Measurements from ENCODE around the gene RHOD. TPM values are rescaled to one million over a fixed set of nuclear protein-coding genes. Genes with fewer than 3 reads are reported as not detected.

The RHOD gene
- total RNA-seq, 2 donors from 2014 or later: 0.68 to 0.89 TPM

DNA sequence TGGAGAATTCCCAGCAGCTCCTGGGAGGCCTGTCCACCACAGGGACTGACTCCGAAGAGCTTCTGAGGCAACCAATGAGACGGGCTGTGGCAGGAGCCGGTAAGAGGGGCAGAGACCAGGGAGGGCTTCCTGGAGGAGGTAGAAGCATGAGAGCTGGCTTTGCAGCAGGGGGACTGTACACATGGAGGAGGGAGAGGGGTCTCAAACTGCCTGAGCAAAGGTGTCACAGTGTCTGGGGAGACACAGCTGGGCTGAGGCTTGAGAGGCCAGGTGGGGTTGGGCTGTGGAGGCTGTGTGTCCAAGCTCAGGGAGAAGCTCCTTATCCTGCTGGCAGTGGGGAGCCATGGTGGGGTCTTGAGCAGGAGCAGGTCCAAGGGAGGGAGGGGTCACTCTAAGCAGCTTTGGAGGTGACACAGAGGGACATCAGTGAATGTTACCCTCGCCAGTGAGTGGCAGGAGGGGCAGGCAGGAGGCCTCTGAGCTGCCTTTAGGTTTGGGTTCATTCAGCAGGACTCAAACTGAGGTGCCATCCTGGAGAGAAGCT, 4.6 kb upstream of the RHOD start:
- no peaks in the 10 kb centered on the region for H3K36me3 Mint-ChIP-seq
- H3K27ac Mint-ChIP-seq: peak overlapping the region in 1 of 2 donors; percentile 41
- DNase-seq (ENCODE audit: low spot score in 2 of 2) (no peak), ATAC-seq (no peak)
- H3K9me3 Mint-ChIP-seq: no peaks in the 10 kb centered on the region

GRCh38 chr11:67052891-67053290, 3.8 kb upstream of the RHOD start:
- DNase-seq (ENCODE audit: low spot score in 2 of 2) (no peak), ATAC-seq (no peak)
- no peaks in the 10 kb centered on the region for H3K36me3 Mint-ChIP-seq
- H3K9me3 Mint-ChIP-seq: no peaks in the 10 kb centered on the region
- H3K27ac Mint-ChIP-seq: no peak overlapping the region

- H3K9me3 Mint-ChIP-seq: no peaks in the 10 kb centered on the region
- ATAC-seq: peak; percentile 64 to 79
- DNase-seq (ENCODE audit: low spot score in 2 of 2): peak in 1 of 2 donors; percentile 61
- no peak overlapping the region for H3K27ac Mint-ChIP-seq
- no peaks in the 10 kb centered on the region for H3K36me3 Mint-ChIP-seq
Observed at GRCh38 chr11:67053896-67054329, 2.7 kb upstream of the RHOD start.

- H3K27ac Mint-ChIP-seq: no peak overlapping the region
- H3K36me3 Mint-ChIP-seq: no peaks in the 10 kb centered on the region
- no peak for DNase-seq (ENCODE audit: low spot score in 2 of 2)
- peak; percentile 11 to 25 for ATAC-seq
- no peaks in the 10 kb centered on the region for H3K9me3 Mint-ChIP-seq
Observed at GRCh38 chr11:67054346-67054835, 2.3 kb upstream of the RHOD start.

DNA sequence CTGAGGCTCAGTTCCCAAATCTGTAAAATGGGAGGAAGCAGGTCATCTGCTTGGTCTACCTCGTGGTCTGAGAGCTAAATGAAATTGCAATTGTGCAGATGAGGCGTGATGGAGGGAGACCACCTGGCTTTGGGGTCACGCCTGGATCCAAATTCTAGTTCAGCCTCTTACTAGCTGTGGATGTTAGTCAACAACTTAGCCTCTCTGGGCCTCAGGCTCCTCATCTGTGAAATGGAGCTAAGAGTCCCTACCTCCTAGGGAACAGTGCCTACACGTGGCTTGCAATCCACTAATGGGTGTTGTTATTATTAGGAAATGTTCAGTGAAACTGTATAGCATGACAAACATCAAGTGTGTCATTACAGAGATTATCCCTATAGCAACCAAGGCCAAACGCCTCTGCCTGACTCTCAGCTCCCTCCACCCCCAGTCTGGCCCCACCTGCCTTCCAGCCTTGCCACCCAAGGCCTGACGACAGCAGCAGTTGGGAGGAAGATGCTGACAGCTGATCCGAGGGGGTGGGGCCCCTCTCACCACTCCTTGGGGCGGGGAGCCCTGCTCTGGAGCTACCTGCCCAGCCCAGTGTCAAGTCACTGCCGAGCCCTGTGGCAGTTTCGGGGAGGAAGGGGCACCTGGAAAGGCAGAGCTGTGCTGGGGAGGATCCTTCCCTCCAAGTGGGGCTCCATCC, 1.7 kb upstream of the RHOD start:
- DNase-seq (ENCODE audit: low spot score in 2 of 2) (no peak), ATAC-seq (peak; percentile 15 to 45)
- Mint-ChIP-seq H3K9me3 (no peaks in the 10 kb centered on the region), H3K27ac (no peak overlapping the region), H3K36me3 (no peaks in the 10 kb centered on the region)

GRCh38 chr11:67055812-67056211, 835 bp upstream of the RHOD start:
- no peak for DNase-seq (ENCODE audit: low spot score in 2 of 2)
- Mint-ChIP-seq H3K27ac (peak overlapping the region in 1 of 2 donors; percentile 50), H3K9me3 (no peaks in the 10 kb centered on the region), H3K36me3 (no peaks in the 10 kb centered on the region)
- no peak for ATAC-seq

- no peak for ATAC-seq
- no peaks in the 10 kb centered on the region for H3K9me3 Mint-ChIP-seq
Observed at GRCh38 chr11:67057205-67057672, 592 bp downstream of the RHOD start.

GRCh38 chr11:67058506-67058905, 1.9 kb downstream of the RHOD start:
- ATAC-seq (no peak), DNase-seq (ENCODE audit: low spot score in 2 of 2) (no peak)
- Mint-ChIP-seq H3K27ac (no peak overlapping the region), H3K36me3 (no peaks in the 10 kb centered on the region), H3K9me3 (no peaks in the 10 kb centered on the region)

More at GRCh38 chr11:67057205-67057672, 592 bp downstream of the RHOD start:
- Mint-ChIP-seq H3K27ac (no peak overlapping the region), H3K36me3 (no peaks in the 10 kb centered on the region)
- no peak for DNase-seq (ENCODE audit: low spot score in 2 of 2)

DNA sequence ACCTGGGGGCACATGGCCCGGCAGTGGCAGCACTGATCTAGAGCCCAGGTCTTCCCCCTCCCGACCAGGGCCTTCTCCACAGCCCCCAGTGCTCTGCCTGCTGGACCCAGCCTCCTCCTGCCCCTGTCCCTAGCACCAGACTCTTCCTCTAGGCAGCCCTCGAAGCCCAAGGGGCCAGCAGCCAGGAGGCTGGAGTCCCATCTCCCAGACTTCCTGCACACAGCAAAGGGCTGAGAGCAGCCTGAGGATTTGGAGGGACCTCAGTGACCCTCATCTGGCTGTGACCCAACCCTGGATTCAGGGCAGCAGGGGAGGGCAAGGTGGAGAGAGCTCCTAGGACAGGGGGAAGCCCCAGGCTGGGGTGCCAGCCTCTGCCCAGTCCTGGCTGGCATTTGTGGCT, 3.0 kb downstream of the RHOD start:
- Mint-ChIP-seq H3K36me3 (no peaks in the 10 kb centered on the region), H3K27ac (no peak overlapping the region), H3K9me3 (no peaks in the 10 kb centered on the region)
- ATAC-seq (no peak), DNase-seq (ENCODE audit: low spot score in 2 of 2) (no peak)

- Mint-ChIP-seq H3K36me3 (no peaks in the 10 kb centered on the region), H3K9me3 (no peaks in the 10 kb centered on the region), H3K27ac (no peak overlapping the region)
- DNase-seq (ENCODE audit: low spot score in 2 of 2): no peak
- ATAC-seq: no peak
Observed at GRCh38 chr11:67060111-67060522, 3.5 kb downstream of the RHOD start.

DNA sequence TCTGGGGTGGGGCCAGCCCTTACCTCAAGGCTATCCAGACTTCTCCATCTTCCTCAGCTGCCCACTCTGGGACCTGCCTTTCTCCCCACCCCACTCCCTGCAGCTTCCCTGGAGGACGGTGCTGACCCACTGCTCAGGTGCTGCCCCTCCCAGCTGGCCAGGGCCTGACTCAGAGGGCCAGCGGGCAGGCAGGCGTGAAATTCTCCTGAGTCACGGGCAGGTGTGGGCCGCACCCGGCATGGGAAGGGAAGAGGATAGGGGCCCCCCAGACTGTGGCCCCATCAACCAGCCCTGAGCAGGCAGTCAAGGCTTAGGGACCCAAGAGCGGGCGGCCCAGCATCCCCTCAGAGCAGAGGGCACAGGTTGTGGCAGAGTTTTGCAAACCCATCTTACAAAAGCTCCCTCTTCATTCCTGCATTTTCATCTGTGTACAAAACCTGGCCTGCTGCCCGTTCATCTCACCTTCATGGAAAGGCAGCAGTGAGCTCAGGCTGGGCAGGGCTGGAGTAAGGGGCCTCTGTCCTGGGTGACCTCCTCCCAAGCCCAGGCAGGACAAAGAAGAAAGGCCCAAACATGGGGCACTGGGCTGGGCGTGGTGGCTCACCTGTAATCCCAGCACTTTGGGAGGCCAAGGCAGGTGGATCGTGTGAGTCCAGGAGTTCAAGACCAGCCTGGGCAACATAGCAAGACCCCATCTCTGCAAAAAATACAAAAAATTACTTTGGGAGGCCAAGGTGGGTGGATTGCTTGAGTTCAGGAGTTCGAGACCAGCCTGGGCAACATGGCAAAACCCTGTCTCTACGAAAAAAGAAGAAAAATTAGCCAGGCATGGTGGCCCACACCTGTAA, 6.1 kb downstream of the RHOD start:
- H3K9me3 Mint-ChIP-seq: no peaks in the 10 kb centered on the region
- no peak for DNase-seq (ENCODE audit: low spot score in 2 of 2)
- no peaks in the 10 kb centered on the region for H3K36me3 Mint-ChIP-seq
- H3K27ac Mint-ChIP-seq: no peak overlapping the region
- no peak for ATAC-seq

DNA sequence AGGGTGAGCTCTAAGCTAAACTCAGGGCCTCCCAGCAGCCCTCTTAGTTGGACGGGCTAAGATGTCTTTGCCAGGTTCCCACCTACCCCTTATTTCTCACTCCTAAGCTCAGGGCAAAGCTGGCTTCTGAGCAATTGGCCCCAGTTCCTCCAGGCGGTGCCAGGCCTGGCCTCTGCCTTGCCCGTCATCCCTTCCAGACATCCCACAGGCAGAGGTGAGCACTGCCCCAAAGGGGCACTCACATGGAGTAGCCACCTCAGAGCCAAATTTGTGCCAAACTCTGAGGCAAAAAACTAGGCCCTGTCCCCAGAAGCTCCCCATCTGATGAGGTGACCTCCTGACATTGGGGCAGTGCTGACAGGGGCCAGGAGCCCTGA, 9.7 kb downstream of the RHOD start:
- Mint-ChIP-seq H3K27ac (no peak overlapping the region), H3K9me3 (no peaks in the 10 kb centered on the region), H3K36me3 (no peaks in the 10 kb centered on the region)
- ATAC-seq: no peak
- no peak for DNase-seq (ENCODE audit: low spot score in 2 of 2)

- DNase-seq (ENCODE audit: low spot score in 2 of 2): peak; percentile 76 to 85
- no peaks in the 10 kb centered on the region for H3K9me3 Mint-ChIP-seq
- ATAC-seq: peak; percentile 94 to 95
- H3K27ac Mint-ChIP-seq: no peak overlapping the region
- no peaks in the 10 kb centered on the region for H3K36me3 Mint-ChIP-seq
Observed at GRCh38 chr11:67071420-67072284, 15.0 kb downstream of the RHOD start.

- no peaks in the 10 kb centered on the region for H3K36me3 Mint-ChIP-seq
- no peak overlapping the region for H3K27ac Mint-ChIP-seq
- ATAC-seq: no peak
- no peak for DNase-seq (ENCODE audit: low spot score in 2 of 2)
- no peaks in the 10 kb centered on the region for H3K9me3 Mint-ChIP-seq
Observed at GRCh38 chr11:67072295-67072694, 15.6 kb downstream of the RHOD start.

DNA sequence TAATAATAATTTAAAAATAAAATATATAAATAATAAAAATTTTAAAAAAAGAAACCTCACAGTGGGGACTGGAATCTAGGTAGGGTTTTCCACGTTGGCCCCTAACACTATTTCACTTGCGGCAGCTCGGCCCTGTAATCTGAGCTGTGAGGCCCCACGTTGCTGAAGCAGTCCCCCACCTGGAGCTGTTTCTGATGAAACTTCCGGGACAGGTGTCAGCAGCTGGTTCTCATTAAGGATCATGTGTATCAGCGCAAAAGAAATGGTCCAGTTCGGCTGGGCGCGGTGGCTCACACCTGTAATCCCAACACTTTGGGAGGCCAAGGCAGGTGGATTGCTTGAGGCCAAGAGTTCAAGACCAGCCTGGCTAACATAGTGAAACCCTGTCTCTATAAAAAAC, 17.3 kb downstream of the RHOD start:
- no peaks in the 10 kb centered on the region for H3K36me3 Mint-ChIP-seq
- no peaks in the 10 kb centered on the region for H3K9me3 Mint-ChIP-seq
- no peak overlapping the region for H3K27ac Mint-ChIP-seq
- ATAC-seq (no peak), DNase-seq (ENCODE audit: low spot score in 2 of 2) (no peak)

- ATAC-seq: no peak
- Mint-ChIP-seq H3K36me3 (no peaks in the 10 kb centered on the region), H3K9me3 (no peaks in the 10 kb centered on the region), H3K27ac (peak overlapping the region in 1 of 2 donors; percentile 15)
- DNase-seq (ENCODE audit: low spot score in 2 of 2): no peak
Observed at GRCh38 chr11:67076202-67076601, 19.6 kb downstream of the RHOD start.
